Activated CD4-positive, alpha-beta T cell treated with anti-CD3 and anti-CD28 coated beads for 1 hour (primary cell): Measurements from ENCODE around the gene ORM2.

Experiments
- DNase-seq: peaks from one replicate; pipeline ENCODE4 v3.0.0-alpha.2; 2020

ORM2 gene

GRCh38 chr9:114334490-114334889 is 4.8 kb downstream of the ORM2 start:
- DNase-seq = no peak

- no peak for DNase-seq
These were observed 6.1 kb downstream of the ORM2 start for GRCh38 chr9:114335745-114336144.

DNA sequence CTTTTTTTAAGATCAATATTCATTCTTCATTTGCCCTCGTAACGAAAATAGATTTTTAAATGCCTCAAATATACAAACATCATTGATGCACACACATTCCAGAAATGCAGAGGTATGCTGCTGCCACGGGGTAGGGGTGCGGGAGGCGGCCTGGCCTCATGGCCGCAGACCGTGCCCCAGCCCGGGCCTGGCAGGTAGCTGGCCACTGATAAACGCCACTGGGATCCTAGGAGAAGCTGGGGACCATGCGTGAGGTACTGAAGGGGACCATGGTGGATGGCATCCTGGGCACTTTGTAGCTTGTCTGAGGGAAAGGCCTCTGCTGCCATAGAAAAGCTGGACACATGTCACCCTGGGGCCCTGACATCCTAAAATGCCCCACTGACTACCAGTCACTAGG is 6.5 kb downstream of the ORM2 start:
- no peak for DNase-seq

DNA sequence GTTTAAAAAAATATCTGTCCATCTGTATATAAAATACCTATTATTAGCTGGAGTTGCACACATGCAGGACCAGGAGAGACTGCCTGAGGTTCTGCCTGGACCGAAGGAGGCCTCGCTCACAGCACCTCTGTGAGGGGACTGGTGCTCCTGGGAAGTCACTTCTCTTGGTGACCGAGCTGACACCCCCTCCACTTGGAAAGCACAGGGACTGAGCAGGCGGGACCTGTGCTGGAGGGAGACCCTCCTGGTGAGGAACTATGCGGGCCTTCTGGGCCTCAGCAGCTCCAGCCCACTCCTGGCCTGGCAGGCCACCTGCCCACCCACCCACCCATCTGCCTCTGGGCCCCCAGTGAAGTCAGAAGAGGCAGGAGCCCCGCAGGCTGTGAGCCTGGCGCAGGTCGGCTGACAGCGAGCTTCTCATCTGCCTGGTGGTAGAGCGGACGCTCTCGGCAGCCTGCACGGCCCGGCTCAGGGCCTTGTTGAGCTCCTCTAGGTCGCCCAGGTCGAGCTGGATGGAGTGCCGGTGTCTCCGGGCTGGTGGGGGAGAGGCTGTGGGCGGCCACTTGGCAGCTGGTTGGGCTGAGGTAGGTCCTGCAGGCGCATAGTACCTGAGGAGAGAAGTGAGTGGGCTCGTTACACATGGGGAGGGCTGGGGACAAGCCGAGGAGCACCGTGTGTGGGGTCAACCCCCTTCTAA is 7.2 kb downstream of the ORM2 start:
- no peak for DNase-seq

DNA sequence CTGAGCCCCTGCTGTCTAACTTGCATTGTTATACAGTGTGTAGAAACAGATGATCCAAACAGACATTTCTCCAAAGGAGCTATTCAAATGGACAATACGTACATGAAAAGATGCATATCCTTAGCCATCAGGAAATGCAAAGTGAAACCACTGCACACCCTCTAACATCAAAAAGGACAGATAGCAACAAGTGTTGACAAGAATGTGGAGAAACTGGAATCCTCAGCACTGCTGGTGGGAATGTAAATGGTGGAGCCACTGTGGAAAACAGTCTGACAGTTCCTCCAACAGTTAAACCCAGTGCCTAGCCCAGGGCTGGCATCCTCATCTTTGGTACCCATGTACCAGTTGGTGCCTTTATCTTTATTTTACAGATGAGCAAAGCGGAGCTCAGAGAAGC is 8.5 kb downstream of the ORM2 start:
- no peak for DNase-seq

DNA sequence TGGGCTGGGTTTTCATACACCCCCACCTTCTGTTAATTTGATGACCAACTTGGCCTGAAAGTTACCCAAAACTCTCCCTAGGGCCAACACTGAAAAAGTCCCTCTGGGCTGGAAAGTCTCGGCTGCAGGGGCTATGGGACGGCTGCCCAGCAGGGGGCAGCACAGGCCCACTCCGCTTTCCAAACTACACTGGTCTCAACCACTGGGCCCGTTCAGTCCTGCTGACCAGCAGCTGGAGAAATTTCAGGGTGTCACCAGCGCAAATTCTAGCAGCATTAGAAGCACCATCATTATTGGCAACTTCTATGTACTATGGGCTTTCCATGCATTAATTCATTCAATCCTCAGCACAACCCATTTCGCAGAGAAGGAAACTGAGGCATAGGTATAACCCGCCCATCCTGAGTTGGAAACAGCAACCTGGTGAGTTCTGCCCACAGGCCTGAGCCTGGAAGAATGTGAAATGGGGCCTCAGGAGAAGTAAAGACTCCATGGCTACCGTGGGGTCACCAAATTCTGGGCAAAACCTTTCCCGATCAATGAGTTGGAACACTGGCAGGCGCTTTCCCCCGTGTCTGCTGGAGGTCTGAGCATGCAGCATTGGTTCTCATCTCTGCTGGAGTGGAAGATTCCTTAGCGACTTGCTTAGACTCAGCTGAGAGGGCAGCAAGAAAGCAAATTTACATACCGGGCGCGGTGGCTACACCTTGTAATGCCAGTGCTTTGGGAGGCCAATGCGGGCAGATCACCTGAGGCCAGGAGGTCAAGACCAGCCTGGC is 9.7 kb downstream of the ORM2 start:
- DNase-seq = peak; percentile 33

GRCh38 chr9:114341152-114341830 is 11.6 kb downstream of the ORM2 start:
- no peak for DNase-seq

DNA sequence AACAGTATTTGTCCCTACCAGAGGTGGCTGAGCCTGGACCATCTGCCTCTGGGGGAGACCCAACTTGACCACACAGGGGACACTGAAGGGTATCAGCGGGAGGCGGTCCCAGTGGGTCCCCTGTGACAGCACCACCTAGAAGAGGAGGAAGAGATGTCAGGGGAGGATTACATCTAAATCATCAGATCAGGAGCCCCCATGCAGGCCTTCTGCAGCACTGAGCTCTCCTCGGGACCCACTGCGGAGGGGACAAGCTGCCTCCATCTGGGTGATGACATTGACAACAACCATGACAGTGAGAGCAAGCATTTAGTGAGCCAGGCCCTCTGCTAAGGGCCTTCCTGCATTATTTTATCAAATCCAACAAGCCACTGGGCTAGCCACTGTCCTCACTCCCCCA is 12.3 kb downstream of the ORM2 start:
- DNase-seq = no peak

- no peak for DNase-seq
These were observed 13.2 kb downstream of the ORM2 start for GRCh38 chr9:114342755-114343440.

- no peak for DNase-seq
These were observed 14.0 kb downstream of the ORM2 start for GRCh38 chr9:114343471-114344187.

- no peak for DNase-seq
These were observed 14.5 kb downstream of the ORM2 start for GRCh38 chr9:114344188-114344566.

DNA sequence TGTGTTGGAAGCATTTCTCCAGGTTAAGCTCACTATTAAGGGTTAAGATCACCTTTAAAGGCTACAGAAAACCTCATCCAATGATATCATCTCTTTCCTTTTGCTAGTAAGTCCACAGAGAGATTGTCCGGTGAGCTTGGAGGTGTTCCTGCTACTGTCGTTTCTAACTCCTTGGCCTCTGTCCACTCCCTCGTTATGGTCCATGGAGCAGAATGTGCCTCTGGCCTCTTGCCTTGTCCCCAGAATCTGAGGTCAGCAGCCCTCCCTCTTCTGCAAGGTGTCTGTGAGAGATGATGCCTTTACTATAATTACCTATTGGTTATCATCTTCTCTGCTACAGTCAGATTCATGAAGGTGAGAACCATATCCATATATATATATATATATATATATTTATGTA is 15.0 kb downstream of the ORM2 start:
- DNase-seq = no peak

DNA sequence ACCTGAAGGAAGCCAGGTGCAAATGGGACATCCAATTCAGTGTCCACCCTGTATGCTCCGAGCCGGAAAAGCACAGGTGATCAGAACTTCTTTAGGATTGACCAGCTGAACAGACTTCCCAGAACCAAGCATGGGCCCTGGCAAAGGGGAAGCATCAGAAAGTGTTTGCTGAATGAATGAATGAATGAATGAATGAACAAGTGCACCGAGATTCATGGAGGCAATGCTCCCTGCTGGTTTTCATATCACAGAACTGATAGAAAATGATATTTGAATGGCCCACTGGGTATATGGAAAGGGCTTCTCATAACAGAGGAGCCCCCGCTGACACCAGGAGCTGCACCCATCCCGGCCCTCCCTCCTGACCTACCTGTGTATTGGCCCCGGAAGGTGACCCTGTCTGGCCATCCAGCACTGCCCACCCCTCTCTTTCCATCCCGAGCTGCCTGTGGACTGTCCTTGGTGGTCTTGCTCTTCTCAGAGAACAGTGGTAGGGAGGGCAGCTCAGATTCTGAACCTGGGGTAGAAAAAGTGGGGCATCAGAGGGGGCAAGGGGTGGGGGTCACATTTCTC is 15.9 kb downstream of the ORM2 start:
- DNase-seq = no peak

DNA sequence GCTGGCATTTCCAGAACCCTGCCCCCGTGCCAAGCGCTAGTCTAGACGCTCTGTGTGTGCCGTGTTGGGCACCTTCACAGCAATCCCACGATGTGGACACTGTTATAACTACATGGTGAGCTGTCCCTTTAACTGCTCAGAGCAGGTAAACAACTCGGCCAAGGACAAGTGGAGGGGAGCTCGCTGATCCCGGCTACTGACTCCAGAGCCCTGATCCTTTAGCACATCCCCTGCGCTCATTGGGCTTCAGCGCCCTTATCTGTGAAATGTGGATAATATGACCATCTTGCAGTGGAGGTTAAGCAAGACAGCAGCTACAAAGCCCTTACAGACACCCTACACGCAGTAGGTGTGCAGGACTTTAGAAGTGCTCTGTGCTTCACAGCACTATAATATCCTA is 16.5 kb downstream of the ORM2 start:
- no peak for DNase-seq

- no peak for DNase-seq
These were observed 18.0 kb downstream of the ORM2 start for GRCh38 chr9:114347675-114348074.

DNA sequence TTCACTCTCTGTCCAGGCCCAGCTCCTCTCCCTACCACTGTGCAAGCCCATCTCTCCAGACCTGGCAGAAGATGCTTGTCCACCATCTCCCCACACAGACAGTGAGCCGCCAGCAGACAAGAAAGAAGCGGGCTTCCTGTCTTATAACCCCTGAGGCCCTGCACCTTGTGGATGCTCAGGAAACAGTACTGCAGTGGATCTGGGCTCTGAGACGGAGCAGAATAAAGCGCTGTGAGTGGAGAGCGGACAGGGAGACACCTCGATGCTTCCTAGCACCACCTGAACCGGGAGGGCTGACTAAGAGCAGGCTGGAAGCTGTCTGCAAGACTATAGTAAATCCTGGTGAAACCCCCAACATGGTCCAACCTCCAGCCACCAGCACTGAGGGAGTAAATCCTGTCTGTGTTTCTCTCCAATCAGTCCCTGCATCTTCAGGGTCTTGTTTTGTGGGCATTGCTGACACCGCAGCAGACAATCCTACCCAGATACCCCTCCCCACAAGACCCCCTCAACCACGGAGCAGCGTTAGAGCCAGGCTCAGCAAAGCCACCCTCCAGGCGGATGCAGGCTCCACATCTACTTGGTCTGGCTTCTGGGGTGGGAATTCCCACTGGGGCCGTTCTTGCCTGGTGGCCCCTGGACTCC is 18.7 kb downstream of the ORM2 start:
- DNase-seq = no peak

- peak; percentile 44 for DNase-seq
These were observed 19.3 kb downstream of the ORM2 start for GRCh38 chr9:114348906-114349482.

- no peak for DNase-seq
These were observed 20.2 kb downstream of the ORM2 start for GRCh38 chr9:114349713-114350480.

- DNase-seq = no peak
These were observed 21.1 kb downstream of the ORM2 start for GRCh38 chr9:114350636-114351401.

GRCh38 chr9:114351932-114352331 is 22.3 kb downstream of the ORM2 start:
- no peak for DNase-seq
